GM19328 (cell line): ENCODE data around the gene AP3D1.
A peak's percentile ranks its signal among the peaks of the same experiment; 100 is the strongest.

Experiments used
- ATAC-seq: cut with Tn5 transposase; IDR thresholded peaks from one replicate; pipeline ENCODE4 v1.9.1; 2021; ENCODE audit warnings: mild to moderate bottlenecking, moderate library complexity; ENCODE audit not compliant: unreplicated experiment

Gene AP3D1

DNA sequence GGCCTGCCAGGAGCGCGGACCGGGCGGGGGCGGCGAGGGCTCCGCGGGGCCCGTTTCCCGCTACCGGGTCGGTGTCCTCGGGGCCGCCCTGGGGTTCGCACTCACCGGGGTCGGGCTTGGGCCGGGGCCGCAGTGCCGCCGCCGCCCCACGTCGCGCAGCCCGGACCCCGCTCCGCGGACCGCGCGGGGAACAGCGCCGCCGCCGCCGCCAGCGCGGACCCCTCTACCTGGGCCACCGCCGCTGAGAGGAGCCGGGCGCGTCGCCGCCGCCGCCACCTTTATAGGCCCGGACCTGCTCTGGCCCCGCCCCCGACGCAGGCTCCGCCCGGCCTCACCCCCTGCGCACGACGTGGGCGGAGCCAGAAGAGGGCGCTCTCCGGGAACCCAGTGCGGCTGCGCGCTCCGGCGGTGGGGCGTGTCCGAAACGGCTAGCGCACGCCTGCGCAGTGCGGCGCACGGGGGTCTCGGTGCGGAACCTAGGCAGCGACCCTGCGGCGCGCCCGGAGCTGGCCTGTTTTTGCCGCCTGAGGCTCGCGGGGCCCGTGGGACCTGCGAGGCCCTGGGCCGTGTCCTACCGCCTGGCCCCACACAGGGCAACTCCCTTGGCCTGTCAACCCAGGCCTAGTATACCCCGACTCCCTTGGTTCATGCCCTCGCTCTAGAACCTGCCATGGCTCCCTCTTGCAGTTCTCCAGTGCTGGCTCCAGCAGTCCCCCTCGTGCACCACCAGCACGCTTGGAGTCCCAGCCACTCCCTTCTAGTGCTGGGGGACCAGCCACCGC, 100.2 kb downstream of the AP3D1 start, which contains the start of gene MKNK2:
MKNK2 (minus strand) TSS at position 254 of the 782 bp plus-strand sequence. CDS start 393 bp downstream, outside the sequence.
- peak; percentile 57 for ATAC-seq
